ENCODE data around the gene NUP210.

DNA sequence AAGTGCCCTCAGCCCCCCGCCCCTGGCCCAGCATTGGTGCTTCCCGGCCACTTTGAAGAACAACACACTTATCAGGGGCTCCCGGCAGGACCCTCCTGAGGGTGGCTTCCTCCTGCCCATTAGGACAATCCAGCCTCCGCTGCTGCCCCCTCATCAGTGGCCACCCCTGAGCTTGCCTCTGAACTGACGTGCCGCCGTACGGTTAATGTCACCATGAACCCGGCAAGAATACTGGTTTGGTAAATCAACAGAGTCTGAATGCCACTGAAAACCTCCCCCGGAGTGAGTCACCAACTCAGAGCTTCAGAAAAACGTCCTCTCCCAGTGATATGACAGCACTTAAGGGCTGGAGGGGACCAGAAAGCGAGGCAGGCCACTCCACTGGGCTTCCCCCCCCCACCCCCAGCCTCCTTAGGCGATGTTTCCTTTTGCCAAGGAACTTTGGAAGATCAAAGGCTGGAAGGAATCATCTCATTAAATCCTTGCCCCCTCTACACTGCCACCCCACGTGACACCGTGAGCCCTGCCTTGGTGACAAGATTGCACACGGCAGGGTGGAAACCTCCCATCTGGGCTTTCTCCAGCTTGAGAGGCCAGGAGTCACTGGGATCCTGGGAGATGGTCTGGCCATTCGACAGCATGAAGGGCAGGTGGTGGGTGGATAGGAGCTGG lies 142.1 kb downstream of the NUP210 start:
- TF ChIP-seq, protein P1, sequence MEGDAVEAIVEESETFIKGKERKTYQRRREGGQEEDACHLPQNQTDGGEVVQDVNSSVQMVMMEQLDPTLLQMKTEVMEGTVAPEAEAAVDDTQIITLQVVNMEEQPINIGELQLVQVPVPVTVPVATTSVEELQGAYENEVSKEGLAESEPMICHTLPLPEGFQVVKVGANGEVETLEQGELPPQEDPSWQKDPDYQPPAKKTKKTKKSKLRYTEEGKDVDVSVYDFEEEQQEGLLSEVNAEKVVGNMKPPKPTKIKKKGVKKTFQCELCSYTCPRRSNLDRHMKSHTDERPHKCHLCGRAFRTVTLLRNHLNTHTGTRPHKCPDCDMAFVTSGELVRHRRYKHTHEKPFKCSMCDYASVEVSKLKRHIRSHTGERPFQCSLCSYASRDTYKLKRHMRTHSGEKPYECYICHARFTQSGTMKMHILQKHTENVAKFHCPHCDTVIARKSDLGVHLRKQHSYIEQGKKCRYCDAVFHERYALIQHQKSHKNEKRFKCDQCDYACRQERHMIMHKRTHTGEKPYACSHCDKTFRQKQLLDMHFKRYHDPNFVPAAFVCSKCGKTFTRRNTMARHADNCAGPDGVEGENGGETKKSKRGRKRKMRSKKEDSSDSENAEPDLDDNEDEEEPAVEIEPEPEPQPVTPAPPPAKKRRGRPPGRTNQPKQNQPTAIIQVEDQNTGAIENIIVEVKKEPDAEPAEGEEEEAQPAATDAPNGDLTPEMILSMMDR (IDR thresholded peaks at IDR 0.05) = no peak
- no peak for TF ChIP-seq POLR2A (IDR thresholded peaks at IDR 0.05)

Data from testis (tissue), 2 donors.